Measurements from ENCODE around the gene SLC22A1. TPM values are rescaled to one million over a fixed set of nuclear protein-coding genes. Genes with fewer than 3 reads are reported as not detected.
A peak's percentile ranks its signal among the peaks of the same experiment; 100 is the strongest.

SLC22A1 gene
- total and polyA plus RNA-seq, 10 of the 15 experiments (the other 5 are each of a cell fraction or from before 2014, with no cell fraction given), result 0.09 to 0.28 (median 0.15) TPM; not detected in 3

- in situ Hi-C loops (cut with MboI), result no loop called here
- H3K79me2 ChIP-seq (ENCODE audit: control insufficient read depth, insufficient read depth, low read length), result no peaks in the 10 kb centered on the region
- no peak for ATAC-seq
- peaks cover 19 to 25% of the 10 kb centered on the region in 2 experiments for H3K36me3 ChIP-seq (ENCODE audit: control insufficient read depth in 2 of 2, insufficient read depth in 2 of 2, low read length in 1 of 2)
- FAIRE-seq, result no peak
- H3K4me2 ChIP-seq (ENCODE audit: control insufficient read depth, insufficient read depth), result no peak overlapping the region
- SMC1A ChIA-PET (ENCODE audit: uncharacterized antibody, unreplicated experiment), result interaction anchor here (1.2 to 2.1 kb wide), 2 partner anchors 11 to 13 kb away, joined by 3 to 5 read pairs; no protein-coding TSS in a partner anchor
- no peaks in the 10 kb centered on the region for H3K27me3 ChIP-seq (replicated peaks in 1 of 2; ENCODE audit: control insufficient read depth in 2 of 2, insufficient read depth in 2 of 2, low read length in 1 of 2)
- no peak overlapping the region for H2AFZ ChIP-seq (ENCODE audit: control insufficient read depth, low read depth, low read length)
- POLR2A ChIA-PET, result no interaction called here
- WGBS (ENCODE audit: insufficient coverage, insufficient replicate concordance, low lambda C conversion rate, missing lambda C conversion rate), result 98% methylated on average over 8 of the region's 8 CpGs
- H4K20me1 ChIP-seq (ENCODE audit: control insufficient read depth, insufficient read depth), result no peaks in the 10 kb centered on the region
- H3K4me1 ChIP-seq (ENCODE audit: control insufficient read depth, insufficient read depth, low read length), result no peaks in the 10 kb centered on the region
- no TSS peak for BruUV-seq (replicated peaks)
- RAD21 ChIA-PET (ENCODE audit: unreplicated experiment), result interaction anchor here (1.8 kb wide), 1 partner anchor 223 kb away, joined by 5 read pairs; no protein-coding TSS in a partner anchor
- CTCF ChIA-PET, result interaction anchor here (0.6 kb wide), 1 partner anchor 467 kb away, joined by 3 read pairs; no protein-coding TSS in a partner anchor
- no peak for DNase-seq (ENCODE audit: low read depth, low spot score)
- TF ChIP-seq NFXL1 (IDR thresholded peaks at IDR 0.05; ENCODE audit: borderline replicate concordance), result no peak
- no peak for TF ChIP-seq YY1 (IDR thresholded peaks at IDR 0.05; ENCODE audit: low read depth, low read length)
- no peak for TF ChIP-seq RUNX3 (IDR thresholded peaks at IDR 0.05; ENCODE audit: low read length)
- TF ChIP-seq IRF3 (IDR thresholded peaks at IDR 0.05), result no peak
- no peak for TF ChIP-seq NRF1 (conservative IDR thresholded peaks at IDR 0.05; ENCODE audit: low read depth, low read length)
- no peak for TF ChIP-seq CHD2 (IDR thresholded peaks at IDR 0.05; ENCODE audit: borderline replicate concordance, low read depth, low read length)
- no peak for TF ChIP-seq CHD4 (IDR thresholded peaks at IDR 0.05)
- TF ChIP-seq POLR2A (IDR thresholded peaks at IDR 0.05; ENCODE audit: low read depth, low read length), result 0 out of 2 replicates have a peak, but pooled peaks have one; percentile 19
- no peaks in the 10 kb centered on the region for H3K9me3 ChIP-seq (replicated peaks; ENCODE audit: control insufficient read depth, insufficient read depth, low read length)
- no peak overlapping the region for H3K27ac ChIP-seq (ENCODE audit: control insufficient read depth, insufficient read depth)
- intact Hi-C loops (cut with micrococcal nuclease; ENCODE audit: unreplicated experiment), result no loop called here
- H3K9ac ChIP-seq (ENCODE audit: control insufficient read depth, insufficient read depth, low read length), result no peak overlapping the region
- no peak overlapping the region for H3K4me3 ChIP-seq
These were observed 34.9 kb upstream of the SLC22A1 start for GRCh38 chr6:160086754-160087153.

All from GM12878 (cell line).